ENCODE data around the gene ESAM. TPM values are rescaled to one million over a fixed set of nuclear protein-coding genes. Genes with fewer than 3 reads are reported as not detected.

ESAM gene
- 0.96 and 1.1 TPM in 2 replicates for total RNA-seq
- long read RNA-seq, partial matches to known transcripts: 0 of 1 reads
- long read RNA-seq, other reads (novel, unspliced or antisense): 1 of 1 reads

DNA sequence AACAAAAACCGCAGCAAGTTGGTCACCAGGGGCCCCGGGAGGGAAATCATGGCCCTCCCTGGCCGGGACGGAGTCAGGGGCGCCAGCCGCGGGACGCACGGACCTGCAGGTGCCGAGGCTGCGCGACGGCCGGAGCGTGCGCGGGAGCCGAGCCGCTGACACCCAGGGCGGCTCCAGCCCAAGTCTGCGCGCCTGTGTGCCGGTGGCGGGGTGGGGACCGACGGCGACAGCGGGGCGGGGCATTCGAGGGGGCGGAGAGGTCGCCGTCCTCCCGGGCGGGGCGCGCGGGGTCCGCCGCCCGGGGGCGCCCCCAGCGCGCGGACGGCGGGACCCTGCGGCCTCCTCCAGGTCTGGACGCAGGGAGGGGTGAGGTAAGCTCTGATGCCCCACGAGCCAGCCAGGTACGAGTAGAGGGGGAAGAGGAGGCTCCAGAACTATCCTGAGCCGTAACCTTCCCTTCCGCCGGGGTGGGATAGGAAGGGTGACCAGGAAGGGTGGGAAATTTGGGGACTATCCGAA is at the start of gene ESAM:
Gene ESAM (minus strand): TSS at position 186 of the 519 bp plus-strand sequence. CDS start 136 bp downstream, at position 50.
- no peaks in the 10 kb centered on the region for H3K9me3 Mint-ChIP-seq

GRCh38 chr11:124811399-124812125 is 49.5 kb upstream of the ESAM start:
- no peak for TF ChIP-seq CTCF (conservative IDR thresholded peaks at IDR 0.05)
- Mint-ChIP-seq H3K36me3 (ENCODE audit: low read depth) (peaks cover 4% of the 10 kb centered on the region), H3K27ac (ENCODE audit: unreplicated experiment) (no peak overlapping the region), H3K27me3 (ENCODE audit: low read depth) (peaks cover 22% of the 10 kb centered on the region), H3K9me3 (no peaks in the 10 kb centered on the region), H3K4me3 (no peak overlapping the region), H3K4me1 (no peaks in the 10 kb centered on the region)
- no peak for DNase-seq (ENCODE audit: low read depth, low spot score)

More for the DNA sequence above, at the start of gene ESAM:
- Mint-ChIP-seq H3K27ac (ENCODE audit: unreplicated experiment) (no peak within 1 kb of the TSS), H3K4me3 (peak within 1 kb of the TSS; percentile 82), H3K36me3 (ENCODE audit: low read depth) (no peaks in the 10 kb centered on the region), H3K4me1 (peaks cover 35% of the 10 kb centered on the region), H3K27me3 (ENCODE audit: low read depth) (peaks cover 66% of the 10 kb centered on the region)
- no peak for DNase-seq (ENCODE audit: low read depth, low spot score)
- TF ChIP-seq CTCF (conservative IDR thresholded peaks at IDR 0.05): no peak

DNA sequence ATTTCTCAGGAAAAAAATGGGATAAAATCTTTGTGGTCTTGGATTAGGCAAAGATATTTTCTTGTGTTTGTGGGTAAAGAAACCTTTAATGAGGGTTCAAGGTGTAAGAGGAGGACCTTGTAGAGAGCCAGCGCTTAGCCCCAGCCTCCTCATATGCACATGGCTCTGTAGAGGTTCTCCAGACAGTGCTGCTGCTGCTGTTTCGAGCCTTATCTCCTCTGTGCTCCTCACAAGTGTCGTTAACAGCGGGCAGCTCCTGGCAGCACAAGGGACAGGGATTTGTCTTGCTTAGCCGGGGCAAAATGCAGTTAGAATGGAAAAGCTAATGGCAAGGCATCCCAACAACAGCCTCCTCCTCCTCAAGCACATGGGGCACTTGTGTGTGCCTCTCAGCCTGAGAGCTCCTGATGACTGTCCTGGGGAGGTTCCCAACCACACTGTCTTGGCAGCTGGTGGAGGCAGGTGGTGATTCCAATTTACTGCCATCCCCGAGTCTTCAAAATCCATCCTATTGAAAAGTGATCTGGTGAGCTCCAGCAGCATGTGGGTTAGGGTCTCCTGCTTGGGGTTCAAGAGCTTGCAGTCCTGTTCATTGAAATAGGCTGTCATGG is 45.7 kb upstream of the ESAM start:
- peaks cover 7% of the 10 kb centered on the region for H3K27me3 Mint-ChIP-seq (ENCODE audit: low read depth)
- H3K4me3 Mint-ChIP-seq: no peak overlapping the region
- H3K4me1 Mint-ChIP-seq: no peaks in the 10 kb centered on the region
- no peak for DNase-seq (ENCODE audit: low read depth, low spot score)
- H3K27ac Mint-ChIP-seq (ENCODE audit: unreplicated experiment): no peak overlapping the region
- H3K36me3 Mint-ChIP-seq (ENCODE audit: low read depth): peaks cover 14% of the 10 kb centered on the region
- no peaks in the 10 kb centered on the region for H3K9me3 Mint-ChIP-seq
- TF ChIP-seq CTCF (conservative IDR thresholded peaks at IDR 0.05): no peak

DNA sequence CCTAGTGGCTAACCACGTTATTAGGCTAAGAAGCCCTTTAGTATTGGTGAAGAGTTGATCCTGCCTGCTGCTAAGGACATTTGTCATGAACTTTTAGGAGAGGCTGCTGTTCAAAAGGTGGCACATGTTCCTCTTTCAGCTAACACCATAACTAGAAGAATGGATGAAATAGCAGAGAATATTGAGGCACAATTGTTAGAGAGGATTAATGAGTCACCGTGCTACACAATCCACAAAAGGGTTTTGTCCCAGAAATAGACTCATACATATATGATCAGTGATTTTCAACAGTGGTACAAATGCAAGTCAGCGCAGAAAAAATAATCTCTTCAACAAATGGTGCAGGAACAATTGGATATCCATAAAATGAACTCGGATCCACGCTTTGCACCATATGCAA is 45.1 kb upstream of the ESAM start:
- Mint-ChIP-seq H3K4me3 (no peak overlapping the region), H3K4me1 (no peaks in the 10 kb centered on the region), H3K9me3 (no peaks in the 10 kb centered on the region), H3K27me3 (ENCODE audit: low read depth) (peaks cover 2% of the 10 kb centered on the region), H3K36me3 (ENCODE audit: low read depth) (peaks cover 14% of the 10 kb centered on the region), H3K27ac (ENCODE audit: unreplicated experiment) (no peak overlapping the region)
- no peak for DNase-seq (ENCODE audit: low read depth, low spot score)
- no peak for TF ChIP-seq CTCF (conservative IDR thresholded peaks at IDR 0.05)

- peaks cover 15% of the 10 kb centered on the region for H3K4me1 Mint-ChIP-seq
- H3K27me3 Mint-ChIP-seq (ENCODE audit: low read depth): no peaks in the 10 kb centered on the region
- H3K9me3 Mint-ChIP-seq: no peaks in the 10 kb centered on the region
- peaks cover 14% of the 10 kb centered on the region for H3K36me3 Mint-ChIP-seq (ENCODE audit: low read depth)
- no peak for TF ChIP-seq CTCF (conservative IDR thresholded peaks at IDR 0.05)
- H3K27ac Mint-ChIP-seq (ENCODE audit: unreplicated experiment): no peak overlapping the region
- peak overlapping the region; percentile 14 for H3K4me3 Mint-ChIP-seq
- DNase-seq (ENCODE audit: low read depth, low spot score): no peak
Observed at GRCh38 chr11:124804884-124805283, 42.8 kb upstream of the ESAM start.

Data from neural crest cell (in vitro differentiated cells).